ENCODE data around the gene C19orf67. TPM values are rescaled to one million over a fixed set of nuclear protein-coding genes. Genes with fewer than 3 reads are reported as not detected.

C19orf67 gene
- total RNA-seq, 2 donors from 2014 or later, result not detected

GRCh38 chr19:14072535-14073260 lies 12.9 kb downstream of the C19orf67 start, which contains the start of gene MISP3:
Gene MISP3, plus strand, starts transcription at chr19:14072786. Its CDS starts 524 bp downstream, at chr19:14073310.
- peak; percentile 72 for ATAC-seq
- 0% methylated on average over 6 to 45 of the region's 51 CpGs for WGBS, 2 donors
- DNase-seq, result peak; percentile 87 to 91 (median 88)
- H3K27ac ChIP-seq, result peak within 1 kb of the TSS; percentile 85 to 97 (median 95)
- peak within 1 kb of the TSS; percentile 73 to 94 for H3K4me3 ChIP-seq
- H3K4me1 ChIP-seq, result peaks cover 35% of the 10 kb centered on the region
- H3K27me3 ChIP-seq, result no peaks in the 10 kb centered on the region
- intact Hi-C loops (cut with DNase I), result loop anchor here (5.0 kb wide), 1 partner anchor 190 kb away; no protein-coding TSS in a partner anchor
- TF ChIP-seq CTCF (IDR thresholded peaks at IDR 0.05) (peak in 2 of 7 experiments; percentile 3 to 19), POLR2A (IDR thresholded peaks at IDR 0.05) (peak; percentile 33 to 56 (median 55))
- H3K9me3 ChIP-seq, result no peaks in the 10 kb centered on the region
- no peaks in the 10 kb centered on the region for H3K36me3 ChIP-seq (replicated peaks in 1 of 2; ENCODE audit: insufficient read depth in 1 of 2, low read depth in 2 of 2)

- no peaks in the 10 kb centered on the region for H3K36me3 ChIP-seq (replicated peaks in 1 of 2; ENCODE audit: insufficient read depth in 1 of 2, low read depth in 2 of 2)
- peaks cover 26% of the 10 kb centered on the region for H3K4me1 ChIP-seq
- no peak for DNase-seq
- ATAC-seq, result no peak
- no peak overlapping the region for H3K27ac ChIP-seq
- TF ChIP-seq POLR2A (IDR thresholded peaks at IDR 0.05) (no peak), CTCF (IDR thresholded peaks at IDR 0.05) (no peak)
- intact Hi-C loops (cut with DNase I), result loop anchor here (5.0 kb wide), 1 partner anchor 188 kb away; no protein-coding TSS in a partner anchor
- H3K27me3 ChIP-seq, result no peaks in the 10 kb centered on the region
- no peaks in the 10 kb centered on the region for H3K9me3 ChIP-seq
- 93 to 98% methylated on average over 24 to 43 of the region's 43 CpGs for WGBS, 2 donors
- H3K4me3 ChIP-seq, result no peak overlapping the region
These were observed 15.1 kb downstream of the C19orf67 start for GRCh38 chr19:14070268-14071050.

- intact Hi-C loops (cut with DNase I), result no loop called here
- ATAC-seq (no peak), DNase-seq (no peak)
- TF ChIP-seq CTCF (IDR thresholded peaks at IDR 0.05) (no peak), POLR2A (IDR thresholded peaks at IDR 0.05) (no peak)
- H3K27me3 ChIP-seq, result no peaks in the 10 kb centered on the region
- H3K9me3 ChIP-seq, result no peaks in the 10 kb centered on the region
- H3K4me3 ChIP-seq, result no peak overlapping the region
- H3K36me3 ChIP-seq (replicated peaks in 1 of 2; ENCODE audit: insufficient read depth in 1 of 2, low read depth in 2 of 2), result no peaks in the 10 kb centered on the region
- peaks cover 18% of the 10 kb centered on the region for H3K4me1 ChIP-seq
- H3K27ac ChIP-seq, result no peak overlapping the region
- 52 to 63% methylated on average over 2 of the region's 2 CpGs for WGBS, 2 donors
These were observed 19.4 kb downstream of the C19orf67 start for GRCh38 chr19:14066134-14066533.

GRCh38 chr19:14063105-14063504 lies 22.5 kb downstream of the C19orf67 start:
- 65 to 67% methylated on average over 7 of the region's 7 CpGs for WGBS, 2 donors
- ATAC-seq (no peak), DNase-seq (no peak)
- H3K27ac ChIP-seq, result peak overlapping the region in 1 of 4 donors; percentile 95
- no peaks in the 10 kb centered on the region for H3K27me3 ChIP-seq
- peaks cover 43% of the 10 kb centered on the region for H3K4me1 ChIP-seq
- intact Hi-C loops (cut with DNase I), result no loop called here
- no peak for TF ChIP-seq POLR2A (IDR thresholded peaks at IDR 0.05)
- no peak for TF ChIP-seq CTCF (IDR thresholded peaks at IDR 0.05)
- H3K9me3 ChIP-seq, result no peaks in the 10 kb centered on the region
- no peak overlapping the region for H3K4me3 ChIP-seq
- no peaks in the 10 kb centered on the region for H3K36me3 ChIP-seq (replicated peaks in 1 of 2; ENCODE audit: insufficient read depth in 1 of 2, low read depth in 2 of 2)

All from body of pancreas (tissue), 4 donors.